ENCODE data around the gene DNAL4. TPM values are rescaled to one million over a fixed set of nuclear protein-coding genes. Genes with fewer than 3 reads are reported as not detected.

DNAL4 gene
- total and polyA plus RNA-seq, 2 donors (not counting 3 experiments of a cell fraction or from before 2014, with no cell fraction given) = 12.9 to 22.7 TPM

GRCh38 chr22:38798496-38798895 is 4.6 kb upstream of the DNAL4 start:
- Histone ChIP-seq H3K4me2 (ENCODE audit: insufficient read depth, low read length) (no peak overlapping the region), H4K20me1 (replicated peaks; ENCODE audit: control insufficient read depth, extremely low read depth, insufficient read depth, low read length) (no peaks in the 10 kb centered on the region), H2AFZ (ENCODE audit: low read depth, low read length) (no peak overlapping the region), H3K9me3 (replicated peaks; ENCODE audit: control insufficient read depth, insufficient read depth, low read length) (no peaks in the 10 kb centered on the region), H3K27ac (ENCODE audit: insufficient read depth, low read depth, low read length) (no peak overlapping the region), H3K4me3 (replicated peaks in 1 of 3; ENCODE audit: insufficient read depth in 1 of 3, low read depth in 1 of 3, low read length in 3 of 3) (no peak overlapping the region), H3K4me1 (ENCODE audit: control insufficient read depth, extremely low read depth, insufficient read depth, low read length) (peaks cover 3% of the 10 kb centered on the region), H3K79me2 (ENCODE audit: control insufficient read depth, insufficient read depth, low read length) (no peaks in the 10 kb centered on the region), H3K9me1 (replicated peaks; ENCODE audit: control insufficient read depth, extremely low read depth, insufficient read depth, low read length) (no peaks in the 10 kb centered on the region), H3K36me3 (ENCODE audit: control insufficient read depth in 2 of 2, extremely low read depth in 1 of 2, insufficient read depth in 2 of 2, low read length in 2 of 2) (no peaks in the 10 kb centered on the region), H3K9ac (replicated peaks; ENCODE audit: extremely low read depth, insufficient read depth, low read length) (no peak overlapping the region), H3K27me3 (ENCODE audit: control insufficient read depth in 2 of 2, insufficient read depth in 2 of 2, low read length in 2 of 2) (peaks cover 10 to 21% of the 10 kb centered on the region in 2 experiments)
- FAIRE-seq (no peak), DNase-seq (ENCODE audit: low read depth, low spot score) (no peak)
- dilution Hi-C loops (cut with MboI; ENCODE audit: extremely low pct_ligation_motif_present, low sequenced_read_pairs) (no loop called here), intact Hi-C loops (cut with micrococcal nuclease) (no loop called here)
- no peak for TF ChIP-seq CTCF (IDR thresholded peaks at IDR 0.05; ENCODE audit: extremely low read depth in 1 of 2, insufficient read depth in 1 of 2, low read depth in 1 of 2, low read length in 2 of 2)
- TF ChIP-seq MAX (IDR thresholded peaks at IDR 0.05; ENCODE audit: insufficient read depth, insufficient read length) = no peak
- no peak for TF ChIP-seq GATA2 (IDR thresholded peaks at IDR 0.05; ENCODE audit: insufficient read depth, insufficient read length, low read depth, low read length)
- TF ChIP-seq POLR2AphosphoS5 (IDR thresholded peaks at IDR 0.05; ENCODE audit: insufficient read depth, low read depth, low read length) = no peak
- TF ChIP-seq JUN (IDR thresholded peaks at IDR 0.05; ENCODE audit: borderline replicate concordance, insufficient read depth, insufficient read length, low read depth) = no peak
- POLR2A ChIA-PET = no interaction called here
- CTCF ChIA-PET = interaction anchor here (1.0 kb wide), 2 partner anchors 30 to 32 kb away, joined by 3 read pairs; no protein-coding TSS in a partner anchor
- BruUV-seq (replicated peaks) = no TSS peak
